GM18502 (cell line): ENCODE measurements around the gene PAEP.

Experiments
- ATAC-seq: cut with Tn5 transposase; IDR thresholded peaks from one replicate; pipeline ENCODE4 v1.9.1; 2021; ENCODE audit warnings: mild to moderate bottlenecking; ENCODE audit not compliant: unreplicated experiment, poor library complexity

Gene PAEP

DNA sequence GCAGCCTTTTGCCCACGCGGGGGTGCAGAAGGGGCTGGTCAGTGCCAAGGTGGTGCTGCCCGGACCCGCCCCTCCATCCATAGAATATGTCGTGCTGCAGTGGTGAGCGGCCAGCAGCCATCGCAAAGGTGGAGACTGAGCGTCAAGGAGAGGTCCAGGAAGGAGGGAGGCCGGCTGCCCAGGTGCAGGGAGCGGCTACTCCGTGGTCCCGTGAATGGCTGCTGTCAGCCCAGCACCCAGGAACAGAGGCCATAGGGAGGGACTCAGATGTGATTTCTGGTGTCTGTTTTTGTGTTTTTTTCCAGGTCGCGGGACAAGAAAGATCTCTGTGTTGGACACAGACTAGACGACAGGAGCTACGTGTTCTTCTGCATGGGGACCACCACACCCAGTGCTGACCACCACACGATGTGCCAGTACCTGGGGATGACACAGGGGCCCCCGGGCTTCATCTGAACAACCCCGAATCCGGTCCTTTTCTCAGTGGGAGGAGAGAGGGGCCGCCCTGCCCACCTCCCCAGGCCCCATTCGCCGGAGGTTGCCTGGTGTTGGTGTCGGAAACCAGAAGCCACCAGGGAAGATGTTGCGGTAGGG lies 29.0 kb downstream of the PAEP start:
- no peak for ATAC-seq

DNA sequence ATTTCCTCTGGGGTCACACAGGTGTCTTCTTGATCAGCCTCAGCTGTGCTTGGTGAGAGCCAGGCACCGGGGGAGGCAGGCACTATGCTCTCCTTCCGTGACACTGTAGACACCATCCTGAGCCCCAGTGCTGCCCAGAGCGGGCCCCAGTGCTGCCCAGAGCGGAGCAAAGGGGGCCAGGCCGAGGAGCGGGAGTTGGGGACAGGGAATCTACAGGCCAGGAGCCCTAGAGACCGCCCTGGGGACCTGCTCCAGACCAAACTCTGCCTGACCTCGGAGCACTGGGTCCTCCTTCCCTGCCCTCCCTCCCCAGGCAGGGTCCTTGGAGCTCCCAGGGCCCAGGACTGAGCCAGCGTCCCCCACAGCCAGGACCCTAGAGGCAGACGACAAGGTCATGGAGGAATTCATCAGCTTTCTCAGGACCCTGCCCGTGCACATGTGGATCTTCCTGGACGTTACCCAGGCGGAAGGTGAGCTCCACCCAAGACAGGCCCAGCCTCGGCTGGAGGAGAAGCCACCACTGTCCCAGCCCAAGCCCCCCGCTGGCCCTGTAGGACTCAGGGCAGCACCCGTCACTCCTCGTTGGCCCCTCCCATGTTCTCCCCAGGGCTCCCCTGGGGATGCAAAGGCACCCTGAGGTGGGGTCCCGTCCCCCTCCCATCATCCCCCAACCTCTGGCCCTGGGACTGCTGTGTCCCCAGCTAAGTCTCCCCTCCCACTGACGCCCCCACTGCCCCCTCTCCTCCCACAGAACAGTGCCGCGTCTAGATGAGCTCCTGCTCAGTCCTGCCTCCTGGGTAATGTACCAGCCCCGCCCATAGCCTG lies 30.2 kb downstream of the PAEP start:
- ATAC-seq = no peak

GRCh38 chr9:135592331-135592590 lies 30.7 kb downstream of the PAEP start:
- no peak for ATAC-seq

- ATAC-seq = no peak
Observed at GRCh38 chr9:135592625-135593024, 31.1 kb downstream of the PAEP start.

GRCh38 chr9:135596211-135596610 lies 34.7 kb downstream of the PAEP start:
- no peak for ATAC-seq

DNA sequence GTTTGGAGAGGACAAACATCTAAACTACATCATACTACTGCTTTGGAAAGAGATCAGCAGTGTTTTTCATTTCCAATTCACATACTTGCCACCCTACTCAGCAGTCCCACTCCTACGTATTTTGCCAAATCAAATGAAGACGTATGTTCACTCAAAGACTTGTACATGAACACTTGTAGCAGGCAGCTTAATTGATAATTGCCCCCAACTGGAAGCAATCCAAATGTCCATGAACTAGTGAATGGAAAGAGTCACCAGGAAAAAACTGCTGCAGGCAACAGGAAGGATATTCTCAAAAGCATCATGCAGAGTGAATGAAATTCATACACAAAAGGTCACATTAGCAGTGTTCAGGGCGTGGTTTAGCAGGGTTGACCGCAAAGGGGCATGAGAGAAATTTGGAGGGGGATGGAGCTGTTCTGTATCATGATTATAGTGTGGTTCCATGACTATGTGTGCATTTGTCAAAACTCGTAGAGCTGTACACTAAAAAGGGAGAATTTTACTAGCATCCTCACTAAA lies 38.8 kb downstream of the PAEP start:
- ATAC-seq = no peak

GRCh38 chr9:135601988-135602387 lies 40.4 kb downstream of the PAEP start:
- ATAC-seq = no peak

DNA sequence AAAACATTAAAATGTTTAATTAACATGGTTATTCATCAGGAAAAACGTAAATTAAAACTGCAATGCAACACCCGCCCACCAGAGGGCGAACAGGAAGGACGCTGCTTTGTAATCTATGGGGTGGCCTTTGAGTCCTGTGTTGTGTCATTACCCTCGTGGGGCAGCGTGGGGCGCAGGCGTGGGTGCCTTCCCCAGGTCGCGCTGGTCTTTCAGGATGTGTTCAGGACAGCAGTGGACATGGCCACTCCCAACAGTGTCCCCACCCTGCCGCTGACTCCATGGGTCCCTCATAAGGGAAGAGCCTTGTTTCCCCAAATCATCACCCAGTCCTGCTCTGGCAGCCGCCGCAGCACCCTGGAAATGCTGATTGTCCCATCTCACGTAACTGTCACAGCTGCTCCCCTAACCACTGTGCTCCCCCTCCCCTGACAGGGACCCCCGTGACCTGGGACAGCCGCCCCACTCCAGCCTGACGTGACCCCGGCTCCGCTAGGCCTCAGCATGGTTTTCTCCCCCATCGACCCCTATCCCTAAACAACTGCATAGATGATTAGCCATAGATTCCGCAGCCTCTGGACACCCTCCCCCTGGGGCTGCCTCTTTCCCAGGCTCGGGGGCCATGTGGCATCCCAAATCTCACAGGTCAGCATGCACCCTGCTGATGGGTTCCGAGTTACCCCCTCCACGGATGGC lies 41.4 kb downstream of the PAEP start:
- ATAC-seq = no peak

GRCh38 chr9:135604437-135605237 lies 43.1 kb downstream of the PAEP start:
- no peak for ATAC-seq

DNA sequence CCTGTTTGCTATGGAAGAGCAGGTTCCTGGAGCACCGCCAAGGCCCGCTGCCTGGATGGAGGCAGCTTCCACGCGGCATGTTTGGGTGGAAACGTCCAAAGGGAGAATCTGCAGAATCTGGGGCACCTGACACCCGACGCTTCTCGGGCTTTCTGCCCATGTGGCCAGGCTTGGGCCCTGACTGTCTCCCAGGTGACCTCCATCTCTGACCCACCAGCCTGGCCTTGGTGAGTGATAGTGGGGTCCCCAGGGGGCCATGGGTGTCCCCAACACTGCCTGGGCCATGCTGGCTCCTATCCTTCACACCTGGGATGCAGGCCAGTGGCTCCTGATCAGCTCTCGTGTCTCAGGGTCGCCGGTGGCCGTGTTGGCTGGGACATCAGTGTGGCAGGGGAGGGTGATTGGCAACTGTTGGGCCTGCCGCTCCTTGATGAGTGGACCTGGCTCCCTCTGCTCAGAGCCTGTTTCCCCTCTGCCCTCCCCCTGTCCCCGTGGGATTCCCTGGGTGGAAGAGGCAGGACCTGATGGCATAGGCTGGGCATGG lies 43.8 kb downstream of the PAEP start:
- ATAC-seq = no peak

- no peak for ATAC-seq
Observed at GRCh38 chr9:135606885-135607259, 45.3 kb downstream of the PAEP start.

DNA sequence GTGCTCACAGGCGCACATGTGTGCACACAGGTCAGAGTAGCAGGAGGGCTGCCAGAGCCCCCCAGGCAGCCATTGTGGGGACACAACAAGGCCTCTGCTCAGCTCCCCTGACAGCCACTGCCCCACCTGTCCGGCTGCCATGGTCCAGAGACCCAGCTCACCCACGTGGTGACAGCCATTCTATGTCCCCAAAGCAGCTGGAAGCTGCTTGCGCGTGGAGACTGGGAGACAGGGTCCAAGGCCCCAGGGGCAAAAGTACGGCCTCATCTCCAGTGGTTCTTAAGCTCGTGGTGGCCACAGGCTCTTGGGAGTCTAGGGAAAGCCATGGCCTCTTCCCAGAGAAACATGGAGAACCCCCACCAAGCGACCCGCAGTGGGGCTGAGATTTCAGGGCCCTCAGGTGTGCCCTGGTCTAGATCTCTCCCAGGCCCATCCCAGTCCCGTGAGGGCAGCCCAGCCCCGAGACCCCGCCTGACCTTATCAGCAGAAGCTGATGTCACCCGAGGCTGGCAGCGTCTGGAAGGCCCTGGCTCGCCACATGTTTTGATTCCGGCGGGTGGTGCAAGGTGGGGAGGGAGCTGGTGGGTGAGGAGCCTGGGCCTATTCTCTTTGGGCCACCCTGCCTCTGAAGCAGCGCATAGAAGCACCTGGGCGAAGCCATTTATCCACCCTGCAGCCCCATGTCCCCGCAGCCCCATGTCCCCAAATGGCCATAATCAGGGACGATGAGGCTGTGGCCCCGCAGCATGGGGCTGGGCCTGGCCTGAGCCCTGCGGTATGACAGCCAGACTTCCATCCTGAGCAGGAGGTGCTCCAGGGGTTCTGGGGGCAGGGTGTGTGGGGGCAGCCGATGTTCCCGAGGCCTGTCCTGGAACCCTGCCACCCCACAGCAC lies 46.1 kb downstream of the PAEP start:
- no peak for ATAC-seq

DNA sequence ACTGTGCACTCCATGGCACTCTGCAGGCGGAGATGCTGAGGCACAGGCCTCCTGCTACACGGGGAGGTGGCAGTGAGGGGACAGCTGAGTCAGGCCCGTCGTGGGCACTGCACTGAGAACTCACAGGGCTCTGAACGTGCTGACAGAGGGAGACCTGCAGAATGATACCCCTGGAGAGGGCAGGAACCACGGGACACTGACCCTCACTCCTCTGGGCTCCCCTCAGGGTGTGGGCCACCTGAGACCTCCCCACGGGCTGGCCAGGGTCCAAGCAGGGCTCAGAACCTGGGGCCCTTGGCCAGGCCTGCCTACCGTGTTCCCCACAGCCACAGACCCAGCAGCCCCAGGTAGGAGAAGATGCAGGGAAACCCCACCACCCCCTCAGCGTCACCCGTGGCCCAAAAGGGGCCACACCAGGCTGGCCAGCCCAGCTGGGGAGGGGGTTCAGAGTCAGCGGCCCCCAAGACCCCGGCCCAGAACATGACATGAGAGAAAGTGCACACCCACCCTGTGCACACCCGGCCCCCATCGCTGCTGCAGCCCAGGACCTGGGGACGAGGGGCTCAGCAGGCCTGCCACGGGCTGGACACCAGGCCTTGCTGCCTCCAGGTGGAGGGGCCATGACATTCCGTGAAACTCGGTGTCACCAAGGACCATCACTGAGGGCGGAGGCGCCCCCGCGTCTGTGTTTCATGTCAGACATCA lies 46.9 kb downstream of the PAEP start:
- no peak for ATAC-seq

- no peak for ATAC-seq
Observed at GRCh38 chr9:135608999-135609317, 47.4 kb downstream of the PAEP start.

- ATAC-seq = no peak
Observed at GRCh38 chr9:135609366-135609955, 47.9 kb downstream of the PAEP start.

DNA sequence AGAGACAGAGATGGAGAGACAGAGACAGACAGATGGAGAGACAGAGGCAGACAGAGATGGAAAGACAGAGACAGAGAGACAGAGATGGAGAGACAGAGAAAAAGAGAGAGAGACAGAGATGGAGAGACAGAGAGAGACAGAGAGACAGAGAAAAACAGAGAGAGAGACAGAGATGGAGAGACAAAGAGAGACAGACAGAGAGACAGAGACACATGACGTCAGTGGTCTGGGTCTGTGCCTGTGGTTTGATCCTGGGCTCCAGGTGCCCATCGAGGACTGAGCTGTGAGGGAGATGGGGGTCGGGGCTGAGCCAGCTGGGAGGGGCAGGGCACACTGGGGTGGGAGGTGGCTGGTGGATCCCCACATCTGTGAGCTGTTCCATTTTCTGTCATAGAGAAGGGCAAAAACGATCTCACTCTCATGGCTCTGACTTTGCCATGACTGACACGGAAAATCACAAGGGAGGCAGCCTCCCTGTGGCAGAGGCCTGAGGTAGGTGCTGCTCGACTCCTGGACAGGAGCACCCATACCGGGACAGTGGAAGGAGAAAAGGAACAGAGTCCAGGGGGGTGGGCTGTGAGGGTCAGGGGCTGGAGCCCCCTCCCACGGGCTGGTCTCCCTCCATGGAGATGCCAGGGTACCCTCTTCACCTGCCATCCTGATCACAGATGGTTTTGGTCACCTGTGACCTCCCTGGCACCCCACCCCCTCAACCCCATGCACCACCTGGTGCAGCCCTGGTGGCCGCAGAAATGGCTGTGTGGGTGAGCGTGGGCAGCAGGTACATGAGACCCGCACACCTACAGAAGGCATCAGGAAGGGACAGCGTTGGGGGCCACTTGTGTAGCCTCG lies 49.0 kb downstream of the PAEP start:
- ATAC-seq = no peak

- no peak for ATAC-seq
Observed at GRCh38 chr9:135611142-135611874, 49.8 kb downstream of the PAEP start.
